Measurements from ENCODE around the gene BHLHE40.

BHLHE40 gene

GRCh38 chr3:5002174-5002870, 23.1 kb downstream of the BHLHE40 start:
- Histone ChIP-seq H2BK15ac (replicated peaks; ENCODE audit: low read depth) (no peak overlapping the region), H3K79me2 (ENCODE audit: control insufficient read depth, insufficient read depth, low read length) (no peaks in the 10 kb centered on the region), H3K4me2 (ENCODE audit: low read length) (no peak overlapping the region), H3K79me1 (ENCODE audit: low read length) (no peaks in the 10 kb centered on the region), H2BK5ac (ENCODE audit: low read length) (peak overlapping the region; percentile 52), H3K36me3 (ENCODE audit: control insufficient read depth, insufficient read depth, low read length) (no peaks in the 10 kb centered on the region), H3K27me3 (ENCODE audit: insufficient read depth, low read length, poor library complexity) (no peaks in the 10 kb centered on the region), H3K4me3 (ENCODE audit: low read length) (no peak overlapping the region), H3K4ac (ENCODE audit: low read depth, low read length) (peak overlapping the region; percentile 63), H3K56ac (ENCODE audit: low read length) (peak overlapping the region; percentile 43), H3K27ac (ENCODE audit: low read depth, low read length) (peak overlapping the region; percentile 68), H2BK120ac (ENCODE audit: low read depth, low read length) (peak overlapping the region; percentile 16), H3K23ac (ENCODE audit: low read length) (no peak overlapping the region), H3K4me1 (ENCODE audit: control insufficient read depth, low read depth, low read length) (peaks cover 23% of the 10 kb centered on the region), H3K9ac (ENCODE audit: low read length) (peak overlapping the region; percentile 25), H4K5ac (ENCODE audit: low read length) (no peak overlapping the region), H4K8ac (ENCODE audit: low read depth, low read length) (no peak overlapping the region), H3K18ac (ENCODE audit: low read length) (peak overlapping the region; percentile 70), H2AK5ac (ENCODE audit: low read length) (peak overlapping the region; percentile 77)
- no CpG with 5 or more reads among the region's 16 CpGs for WGBS (ENCODE audit: extremely low coverage, insufficient coverage, low lambda C conversion rate)
- peak; percentile 96 for DNase-seq

GRCh38 chr3:5002871-5003247, 23.6 kb downstream of the BHLHE40 start:
- H3K4me1 ChIP-seq (ENCODE audit: control insufficient read depth, low read depth, low read length) = peaks cover 23% of the 10 kb centered on the region
- H3K56ac ChIP-seq (ENCODE audit: low read length) = peak overlapping the region; percentile 43
- peak overlapping the region; percentile 63 for H3K4ac ChIP-seq (ENCODE audit: low read depth, low read length)
- no peak overlapping the region for H3K4me2 ChIP-seq (ENCODE audit: low read length)
- no peak overlapping the region for H2BK15ac ChIP-seq (replicated peaks; ENCODE audit: low read depth)
- no peaks in the 10 kb centered on the region for H3K36me3 ChIP-seq (ENCODE audit: control insufficient read depth, insufficient read depth, low read length)
- no peaks in the 10 kb centered on the region for H3K79me1 ChIP-seq (ENCODE audit: low read length)
- no peaks in the 10 kb centered on the region for H3K27me3 ChIP-seq (ENCODE audit: insufficient read depth, low read length, poor library complexity)
- H3K4me3 ChIP-seq (ENCODE audit: low read length) = no peak overlapping the region
- H3K23ac ChIP-seq (ENCODE audit: low read length) = no peak overlapping the region
- peak overlapping the region; percentile 77 for H2AK5ac ChIP-seq (ENCODE audit: low read length)
- no peaks in the 10 kb centered on the region for H3K79me2 ChIP-seq (ENCODE audit: control insufficient read depth, insufficient read depth, low read length)
- peak overlapping the region; percentile 52 for H2BK5ac ChIP-seq (ENCODE audit: low read length)
- DNase-seq = no peak
- peak overlapping the region; percentile 70 for H3K18ac ChIP-seq (ENCODE audit: low read length)
- peak overlapping the region; percentile 16 for H2BK120ac ChIP-seq (ENCODE audit: low read depth, low read length)
- WGBS (ENCODE audit: extremely low coverage, insufficient coverage, low lambda C conversion rate) = no CpG with 5 or more reads among the region's 6 CpGs
- no peak overlapping the region for H4K8ac ChIP-seq (ENCODE audit: low read depth, low read length)
- peak overlapping the region; percentile 25 for H3K9ac ChIP-seq (ENCODE audit: low read length)
- peak overlapping the region; percentile 68 for H3K27ac ChIP-seq (ENCODE audit: low read depth, low read length)
- no peak overlapping the region for H4K5ac ChIP-seq (ENCODE audit: low read length)

GRCh38 chr3:5004319-5005152, 25.3 kb downstream of the BHLHE40 start:
- no CpG with 5 or more reads among the region's 12 CpGs for WGBS (ENCODE audit: extremely low coverage, insufficient coverage, low lambda C conversion rate)

GRCh38 chr3:5005367-5005766, 26.1 kb downstream of the BHLHE40 start:
- H3K18ac ChIP-seq (ENCODE audit: low read length) = no peak overlapping the region
- H3K4me1 ChIP-seq (ENCODE audit: control insufficient read depth, low read depth, low read length) = peaks cover 17% of the 10 kb centered on the region
- no peaks in the 10 kb centered on the region for H3K36me3 ChIP-seq (ENCODE audit: control insufficient read depth, insufficient read depth, low read length)
- H3K4me3 ChIP-seq (ENCODE audit: low read length) = no peak overlapping the region
- no peak for DNase-seq
- no peak overlapping the region for H3K27ac ChIP-seq (ENCODE audit: low read depth, low read length)
- no peaks in the 10 kb centered on the region for H3K79me1 ChIP-seq (ENCODE audit: low read length)
- H3K4me2 ChIP-seq (ENCODE audit: low read length) = no peak overlapping the region
- H4K5ac ChIP-seq (ENCODE audit: low read length) = no peak overlapping the region
- no peaks in the 10 kb centered on the region for H3K79me2 ChIP-seq (ENCODE audit: control insufficient read depth, insufficient read depth, low read length)
- no peak overlapping the region for H2AK5ac ChIP-seq (ENCODE audit: low read length)
- H2BK15ac ChIP-seq (replicated peaks; ENCODE audit: low read depth) = no peak overlapping the region
- H2BK120ac ChIP-seq (ENCODE audit: low read depth, low read length) = no peak overlapping the region
- no peaks in the 10 kb centered on the region for H3K27me3 ChIP-seq (ENCODE audit: insufficient read depth, low read length, poor library complexity)
- H3K23ac ChIP-seq (ENCODE audit: low read length) = no peak overlapping the region
- H4K8ac ChIP-seq (ENCODE audit: low read depth, low read length) = no peak overlapping the region
- peak overlapping the region; percentile 39 for H3K56ac ChIP-seq (ENCODE audit: low read length)
- no peak overlapping the region for H3K4ac ChIP-seq (ENCODE audit: low read depth, low read length)
- no CpG with 5 or more reads among the region's 4 CpGs for WGBS (ENCODE audit: extremely low coverage, insufficient coverage, low lambda C conversion rate)
- H2BK5ac ChIP-seq (ENCODE audit: low read length) = no peak overlapping the region
- no peak overlapping the region for H3K9ac ChIP-seq (ENCODE audit: low read length)

More at GRCh38 chr3:5004319-5005152, 25.3 kb downstream of the BHLHE40 start:
- Histone ChIP-seq H3K27ac (ENCODE audit: low read depth, low read length) (no peak overlapping the region), H3K56ac (ENCODE audit: low read length) (peak overlapping the region; percentile 66), H2AK5ac (ENCODE audit: low read length) (peak overlapping the region; percentile 57), H3K9ac (ENCODE audit: low read length) (no peak overlapping the region), H3K79me1 (ENCODE audit: low read length) (no peaks in the 10 kb centered on the region), H3K18ac (ENCODE audit: low read length) (peak overlapping the region; percentile 11), H4K8ac (ENCODE audit: low read depth, low read length) (no peak overlapping the region), H4K5ac (ENCODE audit: low read length) (no peak overlapping the region), H2BK5ac (ENCODE audit: low read length) (peak overlapping the region; percentile 41), H2BK120ac (ENCODE audit: low read depth, low read length) (no peak overlapping the region), H3K79me2 (ENCODE audit: control insufficient read depth, insufficient read depth, low read length) (no peaks in the 10 kb centered on the region), H3K36me3 (ENCODE audit: control insufficient read depth, insufficient read depth, low read length) (no peaks in the 10 kb centered on the region), H2BK15ac (replicated peaks; ENCODE audit: low read depth) (no peak overlapping the region), H3K23ac (ENCODE audit: low read length) (no peak overlapping the region), H3K4me1 (ENCODE audit: control insufficient read depth, low read depth, low read length) (peaks cover 21% of the 10 kb centered on the region), H3K4me2 (ENCODE audit: low read length) (no peak overlapping the region), H3K4ac (ENCODE audit: low read depth, low read length) (no peak overlapping the region), H3K4me3 (ENCODE audit: low read length) (no peak overlapping the region), H3K27me3 (ENCODE audit: insufficient read depth, low read length, poor library complexity) (no peaks in the 10 kb centered on the region)
- DNase-seq = no peak

DNA sequence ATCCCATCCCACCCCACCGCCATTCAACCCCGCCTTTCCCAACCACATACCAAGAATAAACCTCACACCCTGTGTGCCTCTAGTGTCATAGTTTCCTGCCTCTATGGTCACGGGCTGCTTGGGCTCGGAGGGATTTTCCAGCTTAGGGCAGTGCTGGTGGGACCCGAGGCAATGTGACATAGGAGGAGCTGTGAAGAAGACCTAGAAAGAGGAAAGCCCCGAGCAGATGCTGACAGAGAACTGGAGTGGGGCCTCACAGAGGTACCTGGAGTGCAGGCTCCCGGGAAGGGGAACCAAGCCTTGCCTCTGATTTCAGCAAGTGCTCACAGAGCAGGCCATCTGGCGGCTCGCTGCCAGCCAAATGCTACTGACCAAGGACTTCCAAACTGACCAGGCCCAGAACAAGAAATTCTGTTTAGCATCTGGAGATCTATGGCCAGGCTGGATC, 27.5 kb downstream of the BHLHE40 start:
- WGBS (ENCODE audit: extremely low coverage, insufficient coverage, low lambda C conversion rate) = no CpG with 5 or more reads among the region's 9 CpGs

More for the DNA sequence above, 27.5 kb downstream of the BHLHE40 start:
- Histone ChIP-seq H3K36me3 (ENCODE audit: control insufficient read depth, insufficient read depth, low read length) (no peaks in the 10 kb centered on the region), H3K27me3 (ENCODE audit: insufficient read depth, low read length, poor library complexity) (no peaks in the 10 kb centered on the region), H3K79me1 (ENCODE audit: low read length) (no peaks in the 10 kb centered on the region), H3K4me1 (ENCODE audit: control insufficient read depth, low read depth, low read length) (peaks cover 20% of the 10 kb centered on the region), H4K5ac (ENCODE audit: low read length) (peak overlapping the region; percentile 50), H3K79me2 (ENCODE audit: control insufficient read depth, insufficient read depth, low read length) (no peaks in the 10 kb centered on the region), H2AK5ac (ENCODE audit: low read length) (no peak overlapping the region), H3K4ac (ENCODE audit: low read depth, low read length) (peak overlapping the region; percentile 28), H3K4me3 (ENCODE audit: low read length) (no peak overlapping the region), H4K8ac (ENCODE audit: low read depth, low read length) (no peak overlapping the region), H3K27ac (ENCODE audit: low read depth, low read length) (peak overlapping the region; percentile 1), H3K56ac (ENCODE audit: low read length) (peak overlapping the region; percentile 62), H2BK5ac (ENCODE audit: low read length) (no peak overlapping the region), H2BK15ac (replicated peaks; ENCODE audit: low read depth) (no peak overlapping the region), H2BK120ac (ENCODE audit: low read depth, low read length) (no peak overlapping the region), H3K18ac (ENCODE audit: low read length) (no peak overlapping the region), H3K4me2 (ENCODE audit: low read length) (no peak overlapping the region), H3K9ac (ENCODE audit: low read length) (no peak overlapping the region), H3K23ac (ENCODE audit: low read length) (no peak overlapping the region)
- DNase-seq = no peak

Data from mesendoderm (in vitro differentiated cells).